Karpas-422 (cell line): Measurements from ENCODE around the gene TAT. TPM values are rescaled to one million over a fixed set of nuclear protein-coding genes. Genes with fewer than 3 reads are reported as not detected.
"Not testable (repeated sequence)": the region's sequence is repeated elsewhere in the genome, so short reads cannot be mapped to it uniquely, and the experiment has no call there.

Experiments
- DNase-seq: peaks from one replicate; pipeline ENCODE4 v3.0.0-alpha.2; 2015
- H2AFZ ChIP-seq: fragments of 200-600 bp; sonication (generic); 2 replicates; pipeline ENCODE4 v1.6.1; 2014; ENCODE audit warnings: antibody characterized with exemption, low read length, mixed read lengths
- H3K27ac ChIP-seq: fragments of 200-600 bp; sonication (generic); 2 replicates; pipeline ENCODE4 v1.5.1; 2014; ENCODE audit warnings: mild to moderate bottlenecking, low read length, moderate library complexity
- H3K27me3 ChIP-seq: fragments of 200-600 bp; sonication (generic); 2 replicates; pipeline ENCODE4 v1.6.1; 2014; ENCODE audit warnings: low read length, mixed read lengths
- H3K36me3 ChIP-seq: fragments of 200-600 bp; sonication (generic); 2 replicates; pipeline ENCODE4 v1.6.1; 2014; ENCODE audit warnings: low read length, mixed read lengths; ENCODE audit not compliant: insufficient read depth
- H3K4me1 ChIP-seq: fragments of 200-600 bp; sonication (generic); 2 replicates; pipeline ENCODE4 v1.6.1; 2014; ENCODE audit warnings: mild to moderate bottlenecking, low read length, mixed read lengths
- H3K4me2 ChIP-seq: fragments of 200-600 bp; sonication (generic); 2 replicates; pipeline ENCODE4 v1.6.1; 2014; ENCODE audit warnings: low read length, low read depth, mild to moderate bottlenecking; ENCODE audit not compliant: poor library complexity, severe bottlenecking
- H3K4me3 ChIP-seq: fragments of 200-600 bp; sonication (generic); 2 replicates; pipeline ENCODE4 v1.5.1; 2014; ENCODE audit warnings: mild to moderate bottlenecking, antibody characterized with exemption, low read length, mixed read lengths
- H3K79me2 ChIP-seq: fragments of 200-600 bp; sonication (generic); 2 replicates; pipeline ENCODE4 v1.6.1; 2014; ENCODE audit warnings: mild to moderate bottlenecking, low read length, mixed read lengths
- H3K9ac ChIP-seq: fragments of 200-600 bp; sonication (generic); 2 replicates; pipeline ENCODE4 v1.6.0; 2014; ENCODE audit warnings: low read length
- H3K9me2 ChIP-seq: fragments of 200-600 bp; sonication (generic), shearing (Covaris generic); replicated peaks from 2 replicates; pipeline ENCODE4 v1.6.0; 2014; ENCODE audit warnings: mild to moderate bottlenecking, low read length, moderate library complexity; ENCODE audit not compliant: insufficient read depth
- H3K9me3 ChIP-seq: fragments of 300-700, 200-600 bp; sonication (generic); 2 replicates; pipeline ENCODE4 v1.6.1; 2014; ENCODE audit warnings: low read length, mixed read lengths
- H4K20me1 ChIP-seq: fragments of 200-600 bp; sonication (generic); 2 replicates; pipeline ENCODE4 v1.6.1; 2014; ENCODE audit warnings: mild to moderate bottlenecking, antibody characterized with exemption, low read length, low read depth; ENCODE audit not compliant: insufficient read depth
- total RNA-seq: library from RNA; depleted of rRNA; stranded (reverse); fragments of >200 nt; shearing (Covaris generic); gene quantifications from 2 replicates; pipeline ENCODE4 v1.2.3, GENCODE V29; 2014; ENCODE audit warnings: low replicate concordance

Gene TAT
- total RNA-seq, 1 experiment from 2014 or later, result not detected

DNA sequence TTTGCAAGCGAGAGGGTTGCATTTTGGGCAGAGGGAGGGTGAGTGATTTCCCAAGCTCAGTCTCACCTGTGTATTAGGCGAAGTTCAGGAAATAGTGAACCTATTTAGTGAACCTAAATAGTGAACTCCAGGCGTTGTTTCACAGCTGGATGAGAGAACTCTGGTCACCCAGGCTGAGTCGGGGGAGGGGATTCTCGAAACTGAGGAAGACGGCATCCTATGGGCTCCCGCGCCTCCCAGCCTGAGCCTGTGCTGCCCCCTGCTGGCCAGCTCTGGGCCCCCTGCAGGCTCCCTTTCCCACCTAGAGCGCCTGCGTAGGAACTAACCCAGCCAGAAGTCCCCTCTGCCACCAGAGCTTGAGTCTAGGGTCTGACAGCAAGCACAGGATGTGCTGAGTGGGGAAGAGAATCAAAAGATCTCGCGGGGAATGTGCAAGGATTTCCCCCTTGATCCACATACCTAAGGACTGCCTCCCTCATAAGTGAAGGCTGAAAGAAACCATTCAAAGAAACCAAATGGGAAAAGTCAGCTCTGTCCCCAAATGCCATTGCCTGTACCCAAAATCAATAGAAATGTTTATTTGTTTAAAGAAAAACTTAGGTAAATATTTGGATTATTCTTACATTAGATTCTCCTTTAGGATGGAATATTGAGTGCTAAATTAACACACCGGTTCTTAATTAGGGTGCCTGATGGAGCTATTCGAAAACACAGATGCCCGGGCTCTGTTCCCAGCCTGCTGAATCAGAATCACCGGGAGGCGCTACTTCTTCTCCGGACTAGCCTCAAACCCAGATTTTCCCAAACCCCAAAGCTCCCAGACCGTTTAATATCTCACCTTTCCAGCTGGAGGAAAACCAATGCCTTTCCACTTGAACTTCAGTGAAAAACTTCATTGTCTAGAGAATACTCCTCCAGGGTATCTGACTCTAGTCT lies 34.3 kb upstream of the TAT start:
- Histone ChIP-seq H3K79me2 (no peaks in the 10 kb centered on the region), H3K4me1 (peaks cover 8% of the 10 kb centered on the region; the same call in 1 of the 2 replicates), H3K27ac (no peak overlapping the region), H3K9me3 (no peaks in the 10 kb centered on the region), H3K27me3 (no peaks in the 10 kb centered on the region), H3K4me2 (peak overlapping the region; percentile 58), H3K4me3 (no peak overlapping the region), H3K9me2 (no peaks in the 10 kb centered on the region), H4K20me1 (no peaks in the 10 kb centered on the region), H2AFZ (peak overlapping the region; percentile 75; the same call in 1 of the 2 replicates), H3K36me3 (no peaks in the 10 kb centered on the region), H3K9ac (no peak overlapping the region; the same call in 1 of the 2 replicates)
- peak; percentile 94 for DNase-seq

GRCh38 chr16:71610447-71610846 lies 33.6 kb upstream of the TAT start:
- Histone ChIP-seq H3K79me2 (no peaks in the 10 kb centered on the region), H2AFZ (no peak overlapping the region; the same call in 1 of the 2 replicates), H3K4me3 (no peak overlapping the region), H3K4me2 (peak overlapping the region; percentile 58), H3K9me3 (no peaks in the 10 kb centered on the region), H3K27ac (no peak overlapping the region), H3K36me3 (no peaks in the 10 kb centered on the region), H3K4me1 (peaks cover 8% of the 10 kb centered on the region; the same call in 1 of the 2 replicates), H3K9ac (no peak overlapping the region), H3K27me3 (no peaks in the 10 kb centered on the region), H4K20me1 (no peaks in the 10 kb centered on the region), H3K9me2 (no peaks in the 10 kb centered on the region)
- no peak for DNase-seq

- DNase-seq, result no peak
- H3K27ac ChIP-seq, result no peak overlapping the region
- H3K27me3 ChIP-seq, result no peaks in the 10 kb centered on the region
- no peak overlapping the region for H3K9ac ChIP-seq
- H3K36me3 ChIP-seq, result no peaks in the 10 kb centered on the region
- H3K4me3 ChIP-seq, result no peak overlapping the region
- no peaks in the 10 kb centered on the region for H3K9me2 ChIP-seq
- no peaks in the 10 kb centered on the region for H4K20me1 ChIP-seq
- no peak overlapping the region for H2AFZ ChIP-seq
- H3K79me2 ChIP-seq, result no peaks in the 10 kb centered on the region
- no peaks in the 10 kb centered on the region for H3K9me3 ChIP-seq
- H3K4me2 ChIP-seq, result no peak overlapping the region
- H3K4me1 ChIP-seq, result peaks cover 8% of the 10 kb centered on the region; the same call in 1 of the 2 replicates
Measured at GRCh38 chr16:71609066-71609465, 32.2 kb upstream of the TAT start.

DNA sequence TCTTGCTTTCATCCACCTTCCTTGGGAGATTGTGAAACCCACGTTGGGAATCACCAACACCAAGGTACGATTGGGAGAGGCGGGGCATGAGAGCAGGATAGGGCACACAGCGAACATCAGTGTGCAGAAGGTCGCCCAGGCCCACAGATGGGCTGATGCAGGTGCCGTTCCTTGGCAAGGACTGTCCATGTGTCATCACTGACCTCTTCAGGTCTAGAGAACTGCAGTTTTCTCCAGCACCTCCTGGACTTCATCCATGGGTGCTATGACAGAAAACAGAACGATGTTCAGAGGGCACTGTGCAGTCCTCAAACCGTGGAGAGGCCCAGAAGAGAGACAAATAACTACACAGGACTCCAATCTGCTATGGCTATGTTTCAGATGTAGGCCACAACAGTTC lies 23.9 kb upstream of the TAT start:
- Histone ChIP-seq H3K4me3 (no peak overlapping the region), H3K36me3 (no peaks in the 10 kb centered on the region), H3K27me3 (no peaks in the 10 kb centered on the region), H4K20me1 (no peaks in the 10 kb centered on the region), H3K4me2 (no peak overlapping the region), H2AFZ (no peak overlapping the region), H3K9ac (no peak overlapping the region), H3K4me1 (no peaks in the 10 kb centered on the region), H3K9me3 (no peaks in the 10 kb centered on the region), H3K9me2 (no peaks in the 10 kb centered on the region), H3K27ac (no peak overlapping the region), H3K79me2 (no peaks in the 10 kb centered on the region)
- no peak for DNase-seq

- not testable (repeated sequence) for H4K20me1 ChIP-seq, H3K4me2 ChIP-seq, H2AFZ ChIP-seq
Measured at GRCh38 chr16:71598426-71598825, 21.5 kb upstream of the TAT start.

GRCh38 chr16:71595340-71595826 lies 18.5 kb upstream of the TAT start:
- not testable (repeated sequence) for H3K36me3 ChIP-seq, H3K27me3 ChIP-seq, H3K79me2 ChIP-seq, H3K9me3 ChIP-seq, H3K27ac ChIP-seq, H2AFZ ChIP-seq, H3K4me2 ChIP-seq, H3K9ac ChIP-seq, H3K9me2 ChIP-seq, H3K4me3 ChIP-seq, H3K4me1 ChIP-seq, H4K20me1 ChIP-seq, DNase-seq

More at GRCh38 chr16:71598426-71598825, 21.5 kb upstream of the TAT start:
- not testable (repeated sequence) for H3K9me3 ChIP-seq, H3K9me2 ChIP-seq, H3K4me3 ChIP-seq, H3K79me2 ChIP-seq, H3K4me1 ChIP-seq, H3K9ac ChIP-seq, H3K36me3 ChIP-seq, H3K27ac ChIP-seq, H3K27me3 ChIP-seq, DNase-seq

DNA sequence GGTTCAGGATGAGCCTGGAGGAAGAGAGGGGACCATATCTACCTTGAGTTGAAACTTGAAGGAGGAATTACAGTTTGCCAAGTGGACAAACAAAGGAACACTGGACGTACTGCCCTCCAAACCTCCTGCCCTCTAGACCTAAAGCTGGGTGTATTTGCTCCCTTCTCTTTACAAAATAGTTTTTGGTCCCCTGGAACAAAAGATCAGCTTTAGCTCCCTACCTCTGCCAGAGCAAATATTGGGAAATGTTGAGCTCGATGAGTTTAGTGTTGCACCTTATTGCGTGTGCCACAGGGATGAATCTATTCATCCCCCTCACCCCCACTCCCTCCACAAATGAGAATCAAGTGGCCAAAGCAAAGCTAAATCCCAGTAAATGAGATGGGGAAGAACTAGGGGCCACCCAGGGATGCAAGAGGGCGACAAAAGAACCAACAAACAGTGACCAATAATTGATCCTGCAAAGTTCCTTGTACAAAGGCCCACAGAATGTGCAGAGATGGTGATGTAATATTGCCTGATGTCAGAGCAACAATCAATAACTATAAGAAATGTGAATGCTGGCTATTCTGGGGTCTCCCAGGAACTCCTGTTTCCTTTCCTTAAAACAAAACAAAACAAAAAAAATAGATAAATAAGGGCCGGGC lies 17.2 kb upstream of the TAT start:
- no peaks in the 10 kb centered on the region for H3K36me3 ChIP-seq
- H3K9ac ChIP-seq, result no peak overlapping the region
- H4K20me1 ChIP-seq, result no peaks in the 10 kb centered on the region
- H3K4me1 ChIP-seq, result no peaks in the 10 kb centered on the region
- H3K79me2 ChIP-seq, result no peaks in the 10 kb centered on the region
- H3K4me3 ChIP-seq, result no peak overlapping the region
- no peaks in the 10 kb centered on the region for H3K9me2 ChIP-seq
- H3K9me3 ChIP-seq, result no peaks in the 10 kb centered on the region
- H2AFZ ChIP-seq, result no peak overlapping the region
- no peak overlapping the region for H3K4me2 ChIP-seq
- DNase-seq, result no peak
- H3K27me3 ChIP-seq, result no peaks in the 10 kb centered on the region
- no peak overlapping the region for H3K27ac ChIP-seq
